Stimulated activated CD8-positive, alpha-beta memory T cell treated with anti-CD3 and anti-CD28 coated beads, Interleukin-4, amount 100 ng/mL, for 48 hours (primary cell): ENCODE measurements around the gene KCNC2.
A peak's percentile ranks its signal among the peaks of the same experiment; 100 is the strongest.
"Not testable (repeated sequence)": the region's sequence is repeated elsewhere in the genome, so short reads cannot be mapped to it uniquely, and the experiment has no call there.

Experiments
- DNase-seq: peaks from one replicate; pipeline ENCODE4 v3.0.0-alpha.2; 2020

Gene KCNC2

DNA sequence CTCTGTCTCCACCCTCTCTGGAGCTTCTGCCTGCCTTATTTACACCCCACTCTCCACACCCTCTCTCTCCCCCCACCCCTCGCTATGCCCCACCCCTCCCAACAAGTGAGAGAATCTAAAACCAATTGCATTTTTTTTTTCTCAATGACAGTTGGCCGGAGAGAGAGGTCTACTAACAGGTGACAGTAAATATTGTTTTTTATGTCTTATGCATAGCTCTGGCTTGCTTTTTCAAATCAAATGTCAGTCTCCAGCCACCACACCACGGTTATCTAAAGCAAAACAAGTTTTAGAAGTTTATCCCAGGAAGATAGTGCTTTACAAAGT, at the start of gene KCNC2:
TSS of gene KCNC2 (minus strand) at position 28 of the 327 bp plus-strand sequence.
- DNase-seq: no peak

DNA sequence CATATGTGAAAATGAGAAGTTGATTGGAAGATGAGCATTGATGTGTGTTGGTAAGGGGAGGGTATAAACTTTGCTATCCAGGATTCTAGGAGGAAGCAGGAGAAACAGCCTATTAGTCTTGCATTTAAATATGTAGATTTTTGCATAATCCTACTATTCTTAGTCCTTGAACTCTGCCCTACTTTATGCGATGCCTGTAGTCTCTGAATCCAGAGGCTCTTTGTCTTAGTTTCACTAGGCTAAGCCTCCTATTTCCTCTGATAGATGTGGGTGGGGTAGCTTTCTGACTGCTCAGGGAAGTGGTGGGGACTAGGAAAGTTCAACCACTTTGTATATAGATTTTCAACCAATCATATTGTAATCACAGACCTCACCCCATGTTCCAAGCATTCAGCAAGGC, 49.5 kb upstream of the KCNC2 start:
- no peak for DNase-seq

DNA sequence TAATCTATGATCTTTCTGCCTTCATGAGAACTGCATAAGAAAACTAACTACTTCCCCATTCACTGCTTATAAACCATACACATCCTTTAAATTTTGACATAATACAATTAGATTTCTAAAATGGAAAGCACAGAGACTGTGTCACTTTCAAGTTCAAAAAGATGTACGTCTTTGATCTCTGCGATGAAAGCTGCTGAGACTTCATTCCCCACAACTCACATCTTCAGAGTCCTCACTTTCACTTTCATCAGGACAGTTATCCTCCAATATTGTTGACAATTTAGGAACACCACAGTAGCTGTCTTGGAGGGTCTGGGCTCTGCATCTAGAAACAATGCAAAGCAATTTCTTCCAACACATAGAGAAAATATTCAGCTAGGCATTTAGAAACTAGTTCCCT, 47.9 kb upstream of the KCNC2 start:
- no peak for DNase-seq

DNA sequence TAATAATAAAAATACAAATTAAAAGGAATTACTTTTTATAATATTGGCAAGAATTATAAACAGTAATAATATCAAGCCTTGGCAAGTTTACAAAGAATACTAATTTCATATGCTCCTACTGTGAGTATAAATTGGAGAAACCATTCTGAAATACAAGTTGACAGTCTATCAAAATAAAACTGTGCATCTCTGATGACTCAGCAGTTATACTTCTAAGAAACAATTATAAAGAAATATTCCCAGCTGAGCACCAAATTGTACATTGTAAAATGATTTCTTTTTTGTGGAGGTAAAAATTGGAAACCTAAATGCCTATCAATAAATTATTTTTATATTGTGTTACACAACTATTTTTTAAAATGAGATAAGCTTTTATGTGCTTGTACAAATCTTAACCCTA, 35.5 kb upstream of the KCNC2 start:
- DNase-seq: no peak

DNA sequence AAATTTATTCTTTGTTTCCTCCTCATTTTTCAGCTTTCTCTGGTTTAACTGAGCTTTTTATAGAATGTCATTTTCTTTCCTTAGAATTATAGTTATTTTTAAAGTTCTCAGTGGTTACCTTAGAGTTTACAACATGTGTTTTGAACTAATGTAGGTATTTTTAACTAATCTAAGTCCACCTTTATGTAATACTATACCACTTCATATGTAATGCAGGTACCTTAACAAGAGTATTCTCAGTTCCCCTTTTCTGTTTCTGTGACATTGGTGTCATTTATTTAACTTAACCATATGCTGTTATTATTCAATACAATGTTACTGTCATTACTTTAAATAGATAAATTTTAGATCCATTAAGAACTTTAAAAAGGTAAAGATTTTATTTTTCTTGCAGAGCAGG, 30.3 kb upstream of the KCNC2 start:
- DNase-seq: no peak

DNA sequence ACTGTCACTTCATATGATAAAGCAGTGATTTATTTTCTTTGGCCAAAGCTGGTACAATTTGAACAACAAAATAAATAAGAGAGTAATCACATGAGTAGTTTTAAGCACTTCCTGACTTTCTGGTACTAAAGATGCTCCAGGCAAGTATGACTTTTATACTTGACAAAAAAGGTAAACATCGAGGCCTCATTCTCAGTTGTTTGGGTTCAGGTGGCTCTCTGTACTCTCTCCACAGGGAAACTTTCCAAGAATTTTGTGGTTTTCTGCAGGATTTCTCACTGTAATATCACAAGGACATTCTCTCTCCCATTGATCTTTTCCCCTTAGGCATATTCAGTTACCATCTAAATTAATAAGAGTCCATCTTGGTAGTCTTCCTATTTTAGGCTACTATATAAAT, 26.6 kb upstream of the KCNC2 start:
- no peak for DNase-seq

DNA sequence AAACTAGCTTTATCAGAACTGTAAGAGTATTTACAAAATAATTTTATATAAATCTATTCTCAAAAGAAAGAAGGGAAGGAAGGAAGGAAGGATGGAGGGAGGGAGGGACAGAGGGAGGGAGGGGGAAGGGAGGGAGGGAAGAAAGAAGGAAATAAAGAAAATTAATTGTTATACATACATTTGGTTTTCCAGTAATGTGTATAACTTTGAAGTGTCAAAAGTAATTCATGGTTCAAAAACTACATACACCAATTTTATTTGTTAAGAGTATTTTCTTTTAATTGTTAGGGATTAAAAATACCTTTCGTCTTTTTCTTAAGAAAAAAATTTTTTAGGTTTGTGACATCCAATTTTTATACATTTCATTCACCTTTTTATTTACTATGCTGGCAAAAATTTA, 17.5 kb upstream of the KCNC2 start:
- DNase-seq: no peak

DNA sequence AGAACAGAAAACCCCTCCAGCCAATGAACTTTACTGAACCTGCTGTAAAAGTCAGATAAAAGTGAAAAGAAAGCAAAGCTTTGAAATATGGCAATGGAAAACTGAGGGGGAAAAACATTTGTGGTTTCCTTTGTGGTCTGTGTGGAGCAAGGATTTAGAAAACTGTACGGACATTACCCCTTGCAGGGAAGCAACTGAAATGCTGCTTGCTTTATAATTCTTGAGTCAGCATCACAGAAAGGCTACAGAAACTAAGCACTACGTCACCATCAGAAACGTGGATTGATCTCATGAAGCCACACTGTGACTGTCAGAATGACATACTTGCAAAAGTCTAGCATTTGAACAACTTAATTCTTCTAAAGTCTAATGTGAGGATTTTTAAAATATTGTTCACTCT, 2.4 kb upstream of the KCNC2 start:
- no peak for DNase-seq

DNA sequence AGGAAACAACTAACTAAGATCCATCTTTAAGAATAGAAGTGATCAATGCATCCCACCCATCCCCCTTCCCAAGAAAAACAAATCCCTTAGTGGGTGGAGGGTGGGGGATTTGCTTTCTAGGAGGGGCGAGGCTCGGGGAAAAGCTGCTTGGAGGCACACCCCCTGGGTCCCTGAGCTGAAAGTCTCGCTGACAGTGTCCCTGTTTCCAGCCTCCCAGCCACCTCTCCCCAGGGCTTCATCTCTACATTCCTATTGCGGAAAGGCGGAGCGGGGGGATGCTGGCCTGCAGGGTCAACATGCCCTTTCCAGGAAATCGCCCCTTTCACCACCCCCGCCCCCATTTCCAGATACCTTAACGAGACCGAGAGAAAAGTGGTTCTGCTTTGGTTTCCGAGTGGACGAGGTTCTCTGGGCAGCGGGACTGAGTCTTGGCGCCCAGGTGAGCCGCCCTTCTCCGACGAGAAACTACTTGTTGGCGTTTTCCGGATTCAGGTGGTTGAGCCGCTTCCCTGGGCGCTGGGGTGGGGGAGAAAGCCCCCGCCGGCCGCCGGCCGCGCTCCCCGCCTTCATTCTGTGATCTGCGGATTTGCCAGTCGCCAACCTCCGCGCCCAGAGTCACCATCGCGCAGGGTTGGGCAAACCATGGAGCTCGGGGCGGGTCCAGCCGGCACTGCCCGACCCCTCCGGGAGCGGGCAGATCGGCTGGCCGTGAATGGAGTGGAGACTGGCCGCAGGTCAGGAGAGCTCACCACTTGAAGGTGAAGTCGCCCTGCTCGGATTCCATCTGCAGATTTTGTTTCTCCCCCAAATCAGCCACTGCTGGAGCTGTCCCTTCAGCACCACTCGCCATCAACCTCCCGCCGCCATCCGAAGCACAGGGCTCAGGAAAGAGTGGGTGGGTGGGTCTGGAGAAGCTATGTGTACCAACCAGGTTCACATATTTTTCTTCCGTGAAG, 505 bp downstream of the KCNC2 start:
- DNase-seq: peak; percentile 47

DNA sequence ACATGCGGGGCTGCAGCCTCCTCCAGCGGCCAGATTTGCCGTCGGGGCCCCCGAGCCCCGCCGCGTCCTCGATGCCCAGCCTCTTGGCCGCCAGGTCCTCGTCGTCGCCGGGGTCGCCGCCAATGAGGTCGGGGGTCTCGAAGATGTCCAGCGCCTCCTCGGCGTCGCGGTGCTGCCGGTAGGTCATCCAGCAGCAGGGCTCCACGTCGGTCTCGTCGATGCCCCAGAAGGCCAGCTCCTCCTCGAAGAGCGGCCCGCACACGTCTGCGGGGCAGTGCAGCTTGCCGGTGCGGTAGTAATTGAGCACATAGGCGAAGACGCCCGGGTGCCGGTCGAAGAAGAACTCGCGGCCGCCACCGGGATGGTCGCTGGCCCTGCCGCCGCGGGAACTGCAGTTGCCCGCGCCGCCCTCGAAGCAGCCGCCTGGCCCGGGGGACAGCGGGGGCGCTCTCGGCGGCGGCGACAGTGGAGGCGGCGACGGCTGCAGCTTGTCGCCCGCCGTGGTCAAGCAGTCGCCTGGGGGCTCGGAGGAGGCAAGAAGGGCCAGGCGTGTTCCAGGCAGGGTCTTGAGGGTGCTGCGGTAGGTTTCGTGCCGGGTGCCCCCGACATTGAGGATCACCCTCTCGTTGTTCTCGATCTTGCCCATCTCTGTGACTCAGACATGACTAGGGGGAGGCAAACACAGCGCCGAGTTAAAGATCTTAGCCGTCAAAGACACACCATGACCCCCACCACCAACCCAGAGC, 2.1 kb downstream of the KCNC2 start:
- DNase-seq: no peak

DNA sequence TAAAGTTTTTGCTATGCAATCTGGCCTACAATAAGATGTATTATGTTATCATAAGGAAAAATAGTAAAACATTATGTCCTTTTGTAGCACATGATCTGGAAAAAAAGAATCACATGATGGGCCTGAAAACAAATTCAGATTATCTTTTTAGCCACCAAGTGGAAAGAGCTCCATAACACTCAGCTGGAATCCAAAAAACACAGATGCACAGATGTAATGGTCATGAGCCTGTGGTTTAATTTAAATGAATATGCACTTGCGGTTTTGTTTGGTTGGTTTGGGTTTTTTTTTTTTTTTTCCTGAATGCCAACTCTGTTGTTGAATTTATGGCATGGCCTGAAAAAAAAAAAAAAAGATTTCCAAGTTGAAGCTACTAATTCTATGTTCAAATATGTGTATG, 4.1 kb downstream of the KCNC2 start:
- DNase-seq: no peak

DNA sequence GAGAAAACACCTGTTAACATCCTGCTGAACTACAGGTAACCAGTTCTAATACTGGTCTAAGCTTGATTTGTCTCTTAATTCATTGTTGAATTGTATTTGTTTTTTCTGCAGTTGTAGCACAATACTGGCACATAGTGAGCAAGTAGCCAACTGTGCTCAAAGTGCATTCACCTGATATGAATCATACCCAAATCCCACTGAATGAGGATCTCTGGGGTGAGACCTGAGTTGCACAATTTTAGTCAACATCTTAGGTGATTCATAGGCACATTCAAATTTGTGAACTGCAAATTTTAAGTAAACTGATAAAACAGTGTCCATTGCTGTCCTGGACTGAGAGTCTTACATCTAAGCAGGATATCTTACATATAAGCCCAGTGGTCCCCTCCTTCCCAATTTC, 12.8 kb downstream of the KCNC2 start:
- no peak for DNase-seq

DNA sequence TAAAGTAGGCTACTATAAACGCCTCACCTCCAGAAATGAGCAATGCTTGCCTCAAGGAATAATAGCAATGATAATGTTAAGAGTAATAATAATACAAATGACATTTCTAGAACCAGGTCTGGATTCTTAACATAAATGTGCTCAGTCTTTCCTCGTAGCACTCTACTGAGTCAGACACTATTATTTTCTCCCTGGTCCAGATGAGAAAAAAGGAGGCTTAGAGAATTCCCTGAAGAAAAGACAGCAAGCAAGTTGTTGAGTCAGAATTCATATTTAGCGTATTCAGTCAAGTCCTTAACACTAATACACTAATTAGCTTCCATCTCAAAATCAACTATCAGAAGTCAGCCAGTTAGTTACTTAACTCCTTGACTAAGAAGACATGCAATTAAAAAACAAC, 13.2 kb downstream of the KCNC2 start:
- no peak for DNase-seq

DNA sequence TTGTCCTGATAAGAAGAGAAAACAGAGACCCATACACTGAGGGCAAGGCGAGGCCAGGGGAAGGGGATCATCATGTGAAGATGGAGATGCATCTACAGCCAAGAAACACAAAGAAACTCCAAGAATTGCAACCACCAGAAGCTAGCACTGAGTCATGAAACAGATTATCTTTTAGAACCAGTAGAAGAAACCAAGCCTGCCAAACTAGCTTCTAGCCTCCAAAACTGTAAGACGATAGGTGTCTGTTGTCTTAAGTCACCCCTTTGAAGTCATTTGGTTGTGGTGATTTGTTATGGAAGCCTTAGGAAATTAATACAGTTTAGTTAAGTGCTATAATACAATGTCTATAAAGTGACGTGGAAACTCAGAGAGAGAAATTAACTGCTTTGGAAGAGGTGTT, 15.4 kb downstream of the KCNC2 start:
- no peak for DNase-seq

DNA sequence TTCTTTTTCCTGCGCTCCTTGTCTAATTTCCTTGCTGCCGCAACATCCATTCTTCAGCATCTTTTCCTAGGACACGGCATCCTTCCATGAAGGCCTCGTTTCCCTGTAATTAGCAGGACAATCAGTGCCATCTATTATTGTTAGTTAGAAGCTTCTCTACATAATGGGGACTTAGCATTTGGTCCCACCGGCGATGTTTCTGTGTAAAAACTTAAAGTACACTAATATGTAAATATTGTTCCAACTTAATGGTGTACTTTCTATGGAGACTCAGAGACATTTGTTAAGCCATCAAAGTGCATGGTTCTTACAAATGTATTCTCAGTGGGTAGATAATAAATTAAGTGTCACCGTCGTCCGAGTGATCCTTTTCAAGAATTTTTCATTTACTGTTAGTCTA, 17.4 kb downstream of the KCNC2 start:
- no peak for DNase-seq

DNA sequence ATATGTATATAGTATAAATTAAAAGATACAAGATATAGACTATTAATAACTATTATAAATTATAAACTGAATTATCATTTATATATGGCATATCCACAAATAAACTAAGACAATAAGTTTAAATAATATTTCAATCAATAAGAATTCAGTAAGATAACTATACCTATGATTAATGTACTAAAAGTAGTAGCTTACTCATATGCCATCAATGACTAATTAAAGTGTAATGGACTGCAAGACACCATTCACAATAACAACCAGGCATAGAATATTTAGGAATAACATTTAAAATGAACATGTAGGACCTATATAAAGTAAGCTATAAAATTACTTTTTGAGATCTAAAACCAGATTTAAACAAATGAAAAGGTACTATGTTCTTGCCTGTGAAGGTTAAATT, 18.8 kb downstream of the KCNC2 start:
- no peak for DNase-seq

DNA sequence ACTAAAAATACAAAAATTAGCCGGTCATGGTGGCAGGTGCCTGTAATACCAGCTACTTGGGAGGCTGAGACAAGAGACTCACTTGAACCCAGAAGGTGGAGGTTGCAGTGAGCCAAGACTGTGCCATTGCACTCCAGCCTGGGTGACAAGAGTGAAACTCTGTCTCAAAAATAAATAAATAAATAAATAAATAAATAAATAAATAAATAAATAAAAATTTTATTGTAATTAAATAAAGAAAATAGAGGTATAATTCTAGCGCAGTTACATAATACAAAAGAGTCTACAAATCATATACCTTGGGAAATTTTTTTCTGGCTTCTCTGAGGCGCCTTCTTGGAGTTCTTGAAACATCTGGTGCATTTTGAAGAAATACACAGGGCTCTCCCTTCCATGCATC, 23.8 kb downstream of the KCNC2 start:
- not testable (repeated sequence) for DNase-seq

DNA sequence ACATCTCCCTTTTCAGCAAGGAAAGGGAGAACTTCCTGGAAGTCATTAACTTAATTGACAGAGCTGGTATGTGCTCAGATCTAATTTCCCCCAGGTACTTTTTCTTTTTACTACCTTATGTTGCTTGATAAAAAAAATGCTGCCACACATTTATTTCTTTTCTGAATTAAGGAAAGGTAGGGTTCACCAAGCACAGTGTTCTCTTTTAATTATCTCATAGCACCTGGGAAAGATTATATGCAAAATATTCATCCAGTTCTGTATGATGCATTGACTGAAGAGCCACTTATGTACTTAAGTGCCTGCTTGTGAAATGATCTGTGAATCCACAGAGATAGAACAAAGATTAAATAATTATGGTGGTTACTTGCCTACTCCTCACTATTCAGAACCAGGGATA, 25.1 kb downstream of the KCNC2 start:
- no peak for DNase-seq

DNA sequence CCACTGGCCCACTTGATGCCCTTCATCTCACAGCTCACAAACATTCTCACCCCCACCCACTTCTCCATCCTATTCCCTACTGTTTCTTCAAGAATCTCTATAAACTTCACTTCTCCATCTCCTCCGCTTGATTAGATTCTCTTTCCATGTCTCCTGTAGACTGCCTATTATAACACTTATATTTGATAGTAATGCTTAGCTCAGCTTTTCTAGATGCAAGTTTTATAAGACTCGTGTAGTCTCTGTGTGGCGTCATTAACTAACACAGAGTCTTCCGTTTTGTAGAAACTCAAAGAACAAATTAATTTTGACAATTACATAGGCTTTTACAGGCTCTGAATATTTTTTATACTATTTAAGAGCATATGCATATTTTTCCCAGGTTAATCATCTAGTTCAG, 25.7 kb downstream of the KCNC2 start:
- no peak for DNase-seq

DNA sequence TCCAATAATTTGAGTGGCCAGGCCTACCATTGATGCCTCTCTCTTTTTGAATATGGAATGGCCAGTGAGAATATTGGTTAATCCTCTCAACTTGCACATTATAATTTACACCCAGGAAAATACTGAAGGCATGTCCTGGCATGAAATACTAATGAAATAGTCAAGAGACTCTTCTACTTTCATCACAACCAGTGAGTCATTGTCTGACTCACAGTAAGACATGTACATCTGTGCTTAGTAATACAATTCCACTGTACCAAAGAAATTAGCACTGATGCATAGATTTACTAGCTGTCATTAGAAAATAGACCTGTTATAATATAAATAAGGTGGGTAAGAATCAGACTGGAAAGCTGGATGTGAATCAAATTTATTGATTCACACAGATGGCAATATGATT, 31.6 kb downstream of the KCNC2 start:
- no peak for DNase-seq

DNA sequence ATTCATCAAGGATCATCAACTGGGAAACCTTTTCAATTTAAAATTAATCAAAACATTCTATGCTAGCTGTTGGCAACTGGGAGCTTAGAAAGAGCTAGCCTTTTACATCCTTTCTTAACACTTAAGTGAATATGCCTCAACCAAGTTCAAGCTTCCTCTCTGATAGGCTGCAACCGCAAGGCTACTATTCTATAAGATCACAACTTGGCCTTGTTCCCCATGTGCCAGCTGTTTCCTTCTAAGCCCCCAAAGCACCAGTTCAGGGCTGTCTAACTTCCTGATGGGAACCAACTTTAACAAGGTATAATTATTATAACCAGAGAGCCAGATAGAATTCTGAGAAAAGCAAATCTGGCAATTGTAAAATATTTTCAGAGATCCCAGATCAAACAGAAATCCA, 37.0 kb downstream of the KCNC2 start:
- no peak for DNase-seq

DNA sequence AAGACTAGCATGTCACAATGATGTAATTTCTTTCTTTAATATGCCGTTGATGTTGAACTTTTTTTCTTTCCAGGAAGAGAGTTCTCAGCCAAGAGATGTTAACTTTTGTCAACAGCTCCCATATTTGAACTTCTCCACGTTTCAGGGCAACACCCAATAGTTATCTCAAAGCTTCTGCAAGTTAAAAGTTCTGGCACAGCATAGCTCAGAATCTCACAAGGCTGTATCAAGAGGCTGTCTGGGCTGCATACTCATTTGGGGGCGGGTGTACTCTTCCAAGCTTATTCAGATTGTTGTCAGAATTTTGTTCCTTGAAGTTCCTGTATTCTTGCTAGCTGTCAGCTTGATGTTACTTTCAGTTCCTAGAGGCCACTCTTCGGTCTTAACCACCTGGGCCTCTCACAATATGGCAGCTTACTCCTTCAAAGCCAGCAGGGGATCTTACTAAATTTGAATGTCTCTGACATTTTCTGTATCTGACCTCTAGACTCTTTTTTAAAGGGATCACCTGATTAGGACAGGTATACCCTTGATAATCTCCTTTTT, 38.9 kb downstream of the KCNC2 start:
- no peak for DNase-seq

DNA sequence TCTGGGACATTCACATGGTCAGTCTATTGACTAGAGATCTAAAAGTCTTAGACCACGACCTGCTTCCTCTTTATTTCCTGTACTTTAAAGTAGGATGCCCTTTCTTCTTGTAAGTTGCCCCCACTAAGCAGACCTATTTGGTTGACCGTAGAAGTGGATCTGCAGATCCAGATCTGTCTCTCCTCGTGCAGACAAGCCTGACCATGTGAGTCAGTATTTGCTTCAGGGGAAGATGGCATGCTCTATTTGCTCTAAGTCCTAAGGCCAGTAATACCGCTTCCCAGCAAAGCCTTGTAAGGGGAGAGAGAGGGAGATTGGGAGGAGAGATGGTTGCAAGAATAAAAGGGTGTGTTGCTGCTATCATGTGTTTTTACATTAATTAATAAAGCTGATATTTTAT, 46.8 kb downstream of the KCNC2 start:
- DNase-seq: no peak

DNA sequence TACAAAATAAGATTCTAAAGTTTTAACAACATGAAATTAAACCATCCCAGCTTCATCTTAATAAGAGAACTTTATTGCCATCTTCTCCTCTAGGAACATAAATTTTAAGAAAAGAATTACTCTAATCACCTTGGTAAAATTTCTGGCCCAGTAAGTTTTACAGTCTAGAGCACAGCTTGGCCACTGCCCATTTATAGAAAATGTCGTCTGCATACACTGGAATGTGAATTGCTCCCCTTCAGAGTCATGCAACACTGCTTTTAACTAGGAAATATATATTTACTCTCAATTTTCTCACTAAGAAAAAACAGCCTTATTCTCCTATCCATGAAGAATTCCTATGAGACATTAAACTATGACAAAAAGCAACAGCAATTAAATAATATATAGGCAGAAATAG, 48.2 kb downstream of the KCNC2 start:
- DNase-seq: no peak
